ENCODE measurements around the gene AVPI1. TPM values are rescaled to one million over a fixed set of nuclear protein-coding genes. Genes with fewer than 3 reads are reported as not detected.

The AVPI1 gene
- polyA plus RNA-seq, 1 donor (not counting 4 experiments of a cell fraction or from before 2014, with no cell fraction given), result 48.8 TPM

DNA sequence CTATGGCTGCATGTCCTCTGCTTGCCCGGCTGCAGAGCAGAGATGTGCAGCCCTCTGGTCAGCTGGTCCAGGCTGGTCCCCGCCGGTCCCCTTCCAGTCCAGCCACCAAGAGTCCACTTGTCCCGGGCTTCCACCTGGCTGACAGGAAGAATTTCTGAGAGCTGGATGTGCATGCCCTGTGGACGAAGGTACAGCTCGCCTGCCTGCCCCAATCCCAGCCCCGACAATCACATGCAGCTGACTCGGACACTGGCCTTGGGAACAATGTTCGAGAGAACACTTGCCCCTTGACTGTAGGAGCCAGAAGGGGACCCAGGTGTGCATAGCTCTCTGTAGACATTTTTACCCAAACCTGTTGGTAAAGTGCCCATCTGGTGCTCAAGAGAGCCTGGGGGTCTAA, 11.8 kb downstream of the AVPI1 start:
- no peak overlapping the region for H3K4me2 ChIP-seq (ENCODE audit: control insufficient read depth, extremely low read depth, insufficient read depth, low read depth, low read length)
- H3K27ac ChIP-seq (ENCODE audit: control insufficient read depth, insufficient read depth, low read length), result no peak overlapping the region
- FAIRE-seq (no peak), DNase-seq (ENCODE audit: low read depth, low spot score) (no peak)
- dilution Hi-C loops (cut with MboI; ENCODE audit: extremely low pct_ligation_motif_present, low sequenced_read_pairs), result no loop called here
- no peak overlapping the region for H3K4me3 ChIP-seq (ENCODE audit: control insufficient read depth in 2 of 3, extremely low read depth in 1 of 3, insufficient read depth in 2 of 3, low read depth in 1 of 3, low read length in 3 of 3)
- no peaks in the 10 kb centered on the region for H3K4me1 ChIP-seq (ENCODE audit: control insufficient read depth, extremely low read depth, insufficient read depth, low read length)
- H3K9me3 ChIP-seq (ENCODE audit: control insufficient read depth, low read depth, low read length), result no peaks in the 10 kb centered on the region
- H3K9me1 ChIP-seq (ENCODE audit: control insufficient read depth, extremely low read depth, insufficient read depth, low read length), result no peaks in the 10 kb centered on the region
- no peak overlapping the region for H3K9ac ChIP-seq (ENCODE audit: control insufficient read depth, extremely low read depth, insufficient read depth, low read length)
- TF ChIP-seq, protein P1, sequence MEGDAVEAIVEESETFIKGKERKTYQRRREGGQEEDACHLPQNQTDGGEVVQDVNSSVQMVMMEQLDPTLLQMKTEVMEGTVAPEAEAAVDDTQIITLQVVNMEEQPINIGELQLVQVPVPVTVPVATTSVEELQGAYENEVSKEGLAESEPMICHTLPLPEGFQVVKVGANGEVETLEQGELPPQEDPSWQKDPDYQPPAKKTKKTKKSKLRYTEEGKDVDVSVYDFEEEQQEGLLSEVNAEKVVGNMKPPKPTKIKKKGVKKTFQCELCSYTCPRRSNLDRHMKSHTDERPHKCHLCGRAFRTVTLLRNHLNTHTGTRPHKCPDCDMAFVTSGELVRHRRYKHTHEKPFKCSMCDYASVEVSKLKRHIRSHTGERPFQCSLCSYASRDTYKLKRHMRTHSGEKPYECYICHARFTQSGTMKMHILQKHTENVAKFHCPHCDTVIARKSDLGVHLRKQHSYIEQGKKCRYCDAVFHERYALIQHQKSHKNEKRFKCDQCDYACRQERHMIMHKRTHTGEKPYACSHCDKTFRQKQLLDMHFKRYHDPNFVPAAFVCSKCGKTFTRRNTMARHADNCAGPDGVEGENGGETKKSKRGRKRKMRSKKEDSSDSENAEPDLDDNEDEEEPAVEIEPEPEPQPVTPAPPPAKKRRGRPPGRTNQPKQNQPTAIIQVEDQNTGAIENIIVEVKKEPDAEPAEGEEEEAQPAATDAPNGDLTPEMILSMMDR (optimal IDR thresholded peaks at IDR 0.05 in 1 of 3, IDR thresholded peaks at IDR 0.05 in 1 of 3, conservative IDR thresholded peaks at IDR 0.05 in 1 of 3; ENCODE audit: extremely low read depth in 1 of 3, insufficient read depth in 2 of 3, low read length in 3 of 3), result no peak
- no peak for TF ChIP-seq EZH2 (IDR thresholded peaks at IDR 0.05; ENCODE audit: low read length)
- H3K36me3 ChIP-seq (ENCODE audit: control insufficient read depth in 2 of 2, extremely low read depth in 1 of 2, insufficient read depth in 2 of 2, low read length in 2 of 2), result peaks cover 36 to 53% of the 10 kb centered on the region in 2 experiments
- H2AFZ ChIP-seq (ENCODE audit: control insufficient read depth, low read length), result no peak overlapping the region
- peaks cover 10% of the 10 kb centered on the region for H4K20me1 ChIP-seq (ENCODE audit: control insufficient read depth, extremely low read depth, insufficient read depth, low read length)
- H3K79me2 ChIP-seq (ENCODE audit: control insufficient read depth, insufficient read depth, low read length), result peaks cover 6% of the 10 kb centered on the region
- no peaks in the 10 kb centered on the region for H3K27me3 ChIP-seq (ENCODE audit: control insufficient read depth, extremely low read depth, insufficient read depth, low read length)

DNA sequence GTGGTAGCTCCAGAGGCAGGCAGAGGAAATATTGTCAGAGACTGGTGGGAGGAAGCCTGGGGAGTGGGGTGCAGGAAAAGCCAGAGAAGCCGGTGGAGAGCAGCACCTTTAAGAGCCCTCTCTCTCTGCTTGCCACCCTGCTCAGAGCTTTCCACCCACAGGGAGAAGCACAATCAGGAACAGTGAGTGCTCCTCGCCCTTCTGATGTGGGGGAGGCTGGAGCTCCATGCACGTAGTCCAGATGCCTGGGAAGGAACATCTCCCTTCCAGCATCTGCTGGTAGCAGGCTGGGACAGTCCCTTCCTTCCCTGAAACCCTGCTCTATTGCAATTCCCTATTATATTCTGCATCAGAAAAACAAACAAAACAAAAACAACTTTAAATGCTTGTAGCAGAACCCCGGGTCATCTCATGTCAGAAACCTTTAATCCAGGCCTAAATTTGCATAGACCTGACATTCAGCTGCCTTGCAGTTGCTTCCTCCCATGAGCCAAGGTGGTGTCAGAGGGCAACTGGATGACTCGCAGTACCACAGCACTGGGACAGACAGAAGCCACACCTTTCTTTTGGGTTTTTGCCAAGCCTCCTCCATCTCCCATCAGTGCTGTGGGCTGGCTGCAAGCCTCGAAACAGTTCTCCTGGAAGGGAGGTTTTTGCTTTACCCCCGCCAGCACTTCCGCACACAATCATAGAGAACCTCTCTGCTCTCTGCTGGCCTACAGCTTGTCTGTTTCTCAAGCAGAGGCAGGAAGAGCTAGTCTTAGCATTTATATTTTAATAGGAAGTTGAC, 13.1 kb downstream of the AVPI1 start:
- Histone ChIP-seq H3K4me2 (ENCODE audit: control insufficient read depth, extremely low read depth, insufficient read depth, low read depth, low read length) (no peak overlapping the region), H3K27me3 (ENCODE audit: control insufficient read depth, extremely low read depth, insufficient read depth, low read length) (no peaks in the 10 kb centered on the region), H3K9me1 (ENCODE audit: control insufficient read depth, extremely low read depth, insufficient read depth, low read length) (no peaks in the 10 kb centered on the region), H3K9me3 (ENCODE audit: control insufficient read depth, low read depth, low read length) (no peaks in the 10 kb centered on the region), H3K36me3 (ENCODE audit: control insufficient read depth in 2 of 2, extremely low read depth in 1 of 2, insufficient read depth in 2 of 2, low read length in 2 of 2) (peaks cover 39 to 52% of the 10 kb centered on the region in 2 experiments), H4K20me1 (ENCODE audit: control insufficient read depth, extremely low read depth, insufficient read depth, low read length) (peaks cover 10% of the 10 kb centered on the region), H3K9ac (ENCODE audit: control insufficient read depth, extremely low read depth, insufficient read depth, low read length) (no peak overlapping the region), H3K4me3 (ENCODE audit: control insufficient read depth in 2 of 3, extremely low read depth in 1 of 3, insufficient read depth in 2 of 3, low read depth in 1 of 3, low read length in 3 of 3) (no peak overlapping the region), H3K27ac (ENCODE audit: control insufficient read depth, insufficient read depth, low read length) (no peak overlapping the region), H3K79me2 (ENCODE audit: control insufficient read depth, insufficient read depth, low read length) (no peaks in the 10 kb centered on the region), H2AFZ (ENCODE audit: control insufficient read depth, low read length) (no peak overlapping the region), H3K4me1 (ENCODE audit: control insufficient read depth, extremely low read depth, insufficient read depth, low read length) (no peaks in the 10 kb centered on the region)
- no peak for FAIRE-seq
- TF ChIP-seq, protein P1 (optimal IDR thresholded peaks at IDR 0.05 in 1 of 3, IDR thresholded peaks at IDR 0.05 in 1 of 3, conservative IDR thresholded peaks at IDR 0.05 in 1 of 3; ENCODE audit: extremely low read depth in 1 of 3, insufficient read depth in 2 of 3, low read length in 3 of 3), result no peak
- no peak for TF ChIP-seq EZH2 (IDR thresholded peaks at IDR 0.05; ENCODE audit: low read length)
- DNase-seq (ENCODE audit: low read depth, low spot score), result no peak
- dilution Hi-C loops (cut with MboI; ENCODE audit: extremely low pct_ligation_motif_present, low sequenced_read_pairs), result no loop called here
